SK-N-SH (cell line): Measurements from ENCODE around the gene PHAF1. TPM values are rescaled to one million over a fixed set of nuclear protein-coding genes. Genes with fewer than 3 reads are reported as not detected.

Experiments used
- CTCF ChIA-PET: fragments of 300-600, 350-600 bp; formaldehyde crosslinking; extraction: SDS; loops from one replicate; lab custom pipeline; 2021; lab: Yijun Ruan, JAX
- POLR2A ChIA-PET: fragments of 350-600 bp; sonication (Branson Sonifier 250); formaldehyde crosslinking; extraction: SDS; loops from one replicate; lab custom pipeline; 2020; ENCODE audit warnings: antibody characterized with exemption, inconsistent platforms; lab: Yijun Ruan, JAX
- DNase-seq: peaks from one replicate; pipeline ENCODE4 v3.0.0; 2012
- H2AFZ ChIP-seq: fragments of 200-600 bp; sonication (generic); 2 replicates; pipeline ENCODE4 v1.8.1; 2016; ENCODE audit warnings: antibody characterized with exemption, mild to moderate bottlenecking, low read depth
- H3F3A ChIP-seq: fragments of 200-600 bp; sonication (generic); replicated peaks from 2 replicates; pipeline ENCODE3; 2016; ENCODE audit warnings: antibody characterized with exemption, mild to moderate bottlenecking; ENCODE audit not compliant: insufficient read depth
- H3K27ac ChIP-seq, 2 experiments: fragments of 200-500 bp in 1 of 2; fragments of 200-600 bp in 1 of 2; sonication (Bioruptor generic) in 1 of 2; sonication (generic), shearing (Covaris generic) in 1 of 2; 2 replicates each; pipeline versions ENCODE4 v1.5.1 to v1.6.1; 2014 to 2016; ENCODE audit warnings: low read depth in 2 of 2, inconsistent platforms in 1 of 2, low read length in 1 of 2, mild to moderate bottlenecking in 1 of 2, mixed read lengths in 1 of 2
- H3K27me3 ChIP-seq: fragments of 200-600 bp; sonication (generic), shearing (Covaris generic); 2 replicates; pipeline ENCODE4 v1.6.1; 2016; ENCODE audit warnings: mixed run types; ENCODE audit not compliant: insufficient read depth
- H3K36me3 ChIP-seq, 2 experiments: fragments of 200-500 bp in 1 of 2; fragments of 200-600 bp in 1 of 2; sonication (Bioruptor generic) in 1 of 2; sonication (generic) in 1 of 2; replicated peaks in 1 of 2; 2 replicates each; pipeline versions ENCODE3 to v1.5.1; 2014 to 2016; ENCODE audit warnings: low read length in 1 of 2, mild to moderate bottlenecking in 1 of 2; ENCODE audit not compliant: insufficient read depth in 2 of 2, control insufficient read depth in 1 of 2
- H3K4me1 ChIP-seq, 2 experiments: fragments of 200-500 bp in 1 of 2; fragments of 200-600 bp in 1 of 2; sonication (Bioruptor generic) in 1 of 2; sonication (generic), shearing (Covaris generic) in 1 of 2; 2 replicates each; pipeline versions ENCODE4 v1.5.1 to v1.6.1; 2014 to 2016; ENCODE audit warnings: low read depth in 1 of 2, low read length in 1 of 2, mixed run types in 1 of 2; ENCODE audit not compliant: insufficient read depth in 2 of 2, control insufficient read depth in 1 of 2
- H3K4me2 ChIP-seq: fragments of 200-600 bp; sonication (generic), shearing (Covaris generic); 2 replicates; pipeline ENCODE4 v1.6.1; 2017; ENCODE audit warnings: mixed run types
- H3K4me3 ChIP-seq, 2 experiments: fragments of 200-500 bp in 1 of 2; fragments of 200-600 bp in 1 of 2; sonication (Bioruptor generic) in 1 of 2; sonication (generic), shearing (Covaris generic) in 1 of 2; 2 replicates each; pipeline versions ENCODE4 v1.5.1 to v1.8.1; 2014 to 2016; ENCODE audit warnings: low read depth in 2 of 2, inconsistent platforms in 1 of 2, low read length in 1 of 2, mild to moderate bottlenecking in 1 of 2, mixed read lengths in 1 of 2, moderate library complexity in 1 of 2
- H3K79me2 ChIP-seq: fragments of 200-600 bp; sonication (generic); 2 replicates; pipeline ENCODE4 v1.8.1; 2017; ENCODE audit warnings: mild to moderate bottlenecking; ENCODE audit not compliant: insufficient read depth
- H3K9ac ChIP-seq: fragments of 200-600 bp; sonication (generic); 2 replicates; pipeline ENCODE4 v1.6.1; 2017; ENCODE audit warnings: mixed run types
- H3K9me2 ChIP-seq: fragments of 200-600 bp; sonication (generic); 2 replicates; pipeline ENCODE4 v1.6.1; 2017; ENCODE audit warnings: mixed run types
- H3K9me3 ChIP-seq: fragments of 200-600 bp; sonication (generic); 2 replicates; pipeline ENCODE4 v1.6.1; 2017; ENCODE audit warnings: mixed run types, mild to moderate bottlenecking, moderate library complexity
- H4K20me1 ChIP-seq: fragments of 200-600 bp; sonication (generic); 2 replicates; pipeline ENCODE4 v1.6.1; 2017; ENCODE audit warnings: mild to moderate bottlenecking, mixed run types; ENCODE audit not compliant: insufficient read depth
- ELF1 ChIP-seq: IDR thresholded peaks from 2 replicates; pipeline ENCODE4 v1.4.0; 2012
- GABPA ChIP-seq: IDR thresholded peaks from 2 replicates; pipeline ENCODE4 v1.4.0; 2012; ENCODE audit warnings: low read depth, mild to moderate bottlenecking
- JUND ChIP-seq: IDR thresholded peaks from 2 replicates; pipeline ENCODE4 v1.4.0; 2012
- NFIC ChIP-seq: IDR thresholded peaks from 2 replicates; pipeline ENCODE4 v1.4.0; 2012; ENCODE audit warnings: borderline replicate concordance
- PBX3 ChIP-seq: IDR thresholded peaks from 2 replicates; pipeline ENCODE4; 2012
- RCOR1 ChIP-seq: fragments of 150-350 bp; IDR thresholded peaks from 2 replicates; pipeline ENCODE4 v1.6.1; 2017; ENCODE audit warnings: antibody characterized with exemption, low read length
- REST ChIP-seq: IDR thresholded peaks from 2 replicates; pipeline ENCODE4 v1.6.1; 2012; ENCODE audit warnings: mild to moderate bottlenecking, low read depth, low read length, moderate library complexity
- RXRA ChIP-seq: IDR thresholded peaks from 2 replicates; pipeline ENCODE4 v1.4.0; 2012; ENCODE audit warnings: low read depth, mild to moderate bottlenecking, borderline replicate concordance
- SIN3A ChIP-seq: IDR thresholded peaks from 2 replicates; pipeline ENCODE4 v1.6.1; 2012; ENCODE audit warnings: low read depth, mild to moderate bottlenecking, low read length, moderate library complexity, borderline replicate concordance
- SMC3 ChIP-seq: IDR thresholded peaks from 2 replicates; pipeline ENCODE4 v1.6.1; 2012; ENCODE audit warnings: low read depth, low read length, improper control_type of control experiment
- TAF1 ChIP-seq: IDR thresholded peaks from 2 replicates; pipeline ENCODE4 v1.6.1; 2012; ENCODE audit warnings: low read depth, mild to moderate bottlenecking, low read length, moderate library complexity, borderline replicate concordance
- TEAD4 ChIP-seq: IDR thresholded peaks from 2 replicates; pipeline ENCODE4 v1.4.0; 2012; ENCODE audit warnings: mild to moderate bottlenecking, borderline replicate concordance; ENCODE audit not compliant: insufficient read depth
- USF1 ChIP-seq: IDR thresholded peaks from 2 replicates; pipeline ENCODE4 v1.4.0; 2012; ENCODE audit warnings: low read depth, borderline replicate concordance
- USF2 ChIP-seq: fragments of 150-350 bp; IDR thresholded peaks from 2 replicates; pipeline ENCODE4 v1.6.1; 2017; ENCODE audit warnings: antibody characterized with exemption, low read length, low read depth, borderline replicate concordance
- ZBTB33 ChIP-seq: IDR thresholded peaks from 2 replicates; pipeline ENCODE4 v1.4.0; 2012; ENCODE audit warnings: low read depth, borderline replicate concordance
- WGBS: methylation state at CpG from one replicate; pipeline ENCODE4 v1.1.6; 2017; ENCODE audit warnings: low lambda C conversion rate; 5-methylcytosine and 5-hydroxymethylcytosine counted together
- polyA plus RNA-seq, 3 experiments: library from polyadenylated mRNA; depleted of rRNA; stranded (reverse); fragments of >200 nt; gene quantifications; 2 replicates each; pipeline ENCODE4 v1.2.3, GENCODE V29; 2012

Gene PHAF1
- polyA plus RNA-seq, 1 of the 3 experiments (the other 2 are of a cell fraction), result 17.3 TPM

GRCh38 chr16:67082100-67082499, 27.6 kb upstream of the PHAF1 start:
- Histone ChIP-seq H3K4me1 (peaks cover 0 to under 1% of the 10 kb centered on the region in 2 experiments; a peak in 1 of 4 replicates), H3F3A (peaks cover 16% of the 10 kb centered on the region), H3K9ac (no peak overlapping the region), H2AFZ (no peak overlapping the region), H3K9me2 (no peaks in the 10 kb centered on the region), H4K20me1 (no peaks in the 10 kb centered on the region), H3K9me3 (no peaks in the 10 kb centered on the region), H3K4me3 (no peak overlapping the region), H3K27ac (no peak overlapping the region; a peak in 1 of 4 replicates), H3K79me2 (peaks cover 83% of the 10 kb centered on the region), H3K36me3 (peaks cover 6 to 44% of the 10 kb centered on the region in 2 experiments), H3K4me2 (no peak overlapping the region), H3K27me3 (no peaks in the 10 kb centered on the region)
- DNase-seq, result no peak
- TF ChIP-seq USF1 (no peak), RXRA (no peak), NFIC (no peak), REST (no peak)
- WGBS, result 97% methylated on average over 6 of the region's 6 CpGs
- ChIA-PET CTCF (interaction anchor here (0.9 to 1.4 kb wide), 3 partner anchors 11 to 73 kb away, joined by 3 read pairs; no protein-coding TSS in a partner anchor), POLR2A (no interaction called here)

- POLR2A ChIA-PET, result no interaction called here
- H3K27ac ChIP-seq, result no peak overlapping the region; a peak in 1 of 4 replicates
These were observed 26.9 kb upstream of the PHAF1 start for GRCh38 chr16:67082891-67083290.

More at GRCh38 chr16:67082891-67083290, 26.9 kb upstream of the PHAF1 start:
- H3K4me1 ChIP-seq, result peaks cover 0 to 7% of the 10 kb centered on the region in 2 experiments; a peak in 2 of 4 replicates
- no peak for DNase-seq
- no peaks in the 10 kb centered on the region for H4K20me1 ChIP-seq
- H3K9me2 ChIP-seq, result no peaks in the 10 kb centered on the region
- CTCF ChIA-PET, result interaction anchor here (0.9 to 2.2 kb wide), 4 partner anchors 11 to 20 kb away, joined by 3 to 7 read pairs (median 4); no protein-coding TSS in a partner anchor
- no peak overlapping the region for H2AFZ ChIP-seq
- H3K36me3 ChIP-seq, result peaks cover 0 to 37% of the 10 kb centered on the region in 2 experiments
- H3K27me3 ChIP-seq, result no peaks in the 10 kb centered on the region
- H3K4me2 ChIP-seq, result no peak overlapping the region
- no peak overlapping the region for H3K9ac ChIP-seq
- TF ChIP-seq GABPA, result no peak
- TF ChIP-seq TEAD4, result no peak
- TF ChIP-seq PBX3, result no peak
- TF ChIP-seq USF2, result no peak
- TF ChIP-seq REST, result no peak
- TF ChIP-seq JUND, result no peak
- TF ChIP-seq RCOR1, result no peak
- no peak for TF ChIP-seq NFIC
- TF ChIP-seq ZBTB33, result no peak
- no peak for TF ChIP-seq SIN3A
- no peak for TF ChIP-seq SMC3
- TF ChIP-seq ELF1, result no peak
- TF ChIP-seq TAF1, result no peak
- TF ChIP-seq, all 33 proteins: peak for 0
- Histone ChIP-seq H3K4me3 (no peak overlapping the region), H3K9me3 (no peaks in the 10 kb centered on the region), H3F3A (peaks cover 16% of the 10 kb centered on the region), H3K79me2 (peaks cover 85% of the 10 kb centered on the region)
- 97% methylated on average over 1 of the region's 1 CpG for WGBS
